Sigmoid colon (tissue), 4 donors: ENCODE measurements around the gene PSMD10.

Experiments used
- CTCF ChIP-seq, 4 experiments: fragments of 450-650 bp in 3 of 4; fragments of 200-600 bp in 1 of 4; IDR thresholded peaks; one replicate each; pipeline ENCODE4 v1.5.1; 2016 to 2019; ENCODE audit warnings: antibody characterized with exemption in 4 of 4, mild to moderate bottlenecking in 3 of 4, moderate library complexity in 2 of 4
- EP300 ChIP-seq, 4 donors: sonication (generic); formaldehyde crosslinking; IDR thresholded peaks; one replicate each; pipeline ENCODE4 v1.6.1; 2017; ENCODE audit warnings: antibody characterized with exemption in 4 of 4

- TF ChIP-seq CTCF (IDR thresholded peaks at IDR 0.05) (peak in 2 of 4 experiments; percentile 11 to 32), EP300 (IDR thresholded peaks at IDR 0.05) (no peak)
Measured at GRCh38 chrX:108138814-108139702, 47.7 kb upstream of the PSMD10 start.
